GM19328 (cell line): Measurements from ENCODE around the gene ANKRD11.

Experiments
- ATAC-seq: cut with Tn5 transposase; IDR thresholded peaks from one replicate; pipeline ENCODE4 v1.9.1; 2021; ENCODE audit warnings: mild to moderate bottlenecking, moderate library complexity; ENCODE audit not compliant: unreplicated experiment

The ANKRD11 gene

GRCh38 chr16:89490439-89491237, at the start of gene ANKRD11:
TSS of gene ANKRD11 (minus strand) at chr16:89490561. CDS start at chr16:89317019, 173,542 bp downstream.
- peak; percentile 76 for ATAC-seq

- ATAC-seq = no peak
Observed at GRCh38 chr16:89538286-89538685, 47.9 kb upstream of the ANKRD11 start.

- ATAC-seq = no peak
Observed at GRCh38 chr16:89537549-89537925, 47.2 kb upstream of the ANKRD11 start.

- ATAC-seq = no peak
Observed at GRCh38 chr16:89536886-89537548, 46.7 kb upstream of the ANKRD11 start.

GRCh38 chr16:89536371-89536770, 46.0 kb upstream of the ANKRD11 start:
- ATAC-seq = no peak

- no peak for ATAC-seq
Observed at GRCh38 chr16:89534252-89534756, 43.9 kb upstream of the ANKRD11 start.

- no peak for ATAC-seq
Observed at GRCh38 chr16:89531821-89532526, 41.6 kb upstream of the ANKRD11 start.

- ATAC-seq = no peak
Observed at GRCh38 chr16:89530401-89531381, 40.3 kb upstream of the ANKRD11 start.

- ATAC-seq = no peak
Observed at GRCh38 chr16:89529097-89529496, 38.7 kb upstream of the ANKRD11 start.

- no peak for ATAC-seq
Observed at GRCh38 chr16:89525146-89525913, 35.0 kb upstream of the ANKRD11 start.

- ATAC-seq = no peak
Observed at GRCh38 chr16:89523680-89524344, 33.5 kb upstream of the ANKRD11 start.

- no peak for ATAC-seq
Observed at GRCh38 chr16:89522287-89522686, 31.9 kb upstream of the ANKRD11 start.

GRCh38 chr16:89519881-89520280, 29.5 kb upstream of the ANKRD11 start:
- ATAC-seq = no peak

- ATAC-seq = no peak
Observed at GRCh38 chr16:89517128-89517527, 26.8 kb upstream of the ANKRD11 start.

- no peak for ATAC-seq
Observed at GRCh38 chr16:89512453-89512852, 22.1 kb upstream of the ANKRD11 start.

- no peak for ATAC-seq
Observed at GRCh38 chr16:89511374-89511773, 21.0 kb upstream of the ANKRD11 start.

- ATAC-seq = no peak
Observed at GRCh38 chr16:89510526-89510925, 20.2 kb upstream of the ANKRD11 start.

- peak; percentile 67 for ATAC-seq
Observed at GRCh38 chr16:89507834-89508590, 17.7 kb upstream of the ANKRD11 start, which contains the start of gene SPG7. TSS of gene SPG7 (plus strand) at chr16:89508403. CDS start at chr16:89508418, 15 bp downstream.
